Measurements from ENCODE around the gene KRTAP10-3.

DNA sequence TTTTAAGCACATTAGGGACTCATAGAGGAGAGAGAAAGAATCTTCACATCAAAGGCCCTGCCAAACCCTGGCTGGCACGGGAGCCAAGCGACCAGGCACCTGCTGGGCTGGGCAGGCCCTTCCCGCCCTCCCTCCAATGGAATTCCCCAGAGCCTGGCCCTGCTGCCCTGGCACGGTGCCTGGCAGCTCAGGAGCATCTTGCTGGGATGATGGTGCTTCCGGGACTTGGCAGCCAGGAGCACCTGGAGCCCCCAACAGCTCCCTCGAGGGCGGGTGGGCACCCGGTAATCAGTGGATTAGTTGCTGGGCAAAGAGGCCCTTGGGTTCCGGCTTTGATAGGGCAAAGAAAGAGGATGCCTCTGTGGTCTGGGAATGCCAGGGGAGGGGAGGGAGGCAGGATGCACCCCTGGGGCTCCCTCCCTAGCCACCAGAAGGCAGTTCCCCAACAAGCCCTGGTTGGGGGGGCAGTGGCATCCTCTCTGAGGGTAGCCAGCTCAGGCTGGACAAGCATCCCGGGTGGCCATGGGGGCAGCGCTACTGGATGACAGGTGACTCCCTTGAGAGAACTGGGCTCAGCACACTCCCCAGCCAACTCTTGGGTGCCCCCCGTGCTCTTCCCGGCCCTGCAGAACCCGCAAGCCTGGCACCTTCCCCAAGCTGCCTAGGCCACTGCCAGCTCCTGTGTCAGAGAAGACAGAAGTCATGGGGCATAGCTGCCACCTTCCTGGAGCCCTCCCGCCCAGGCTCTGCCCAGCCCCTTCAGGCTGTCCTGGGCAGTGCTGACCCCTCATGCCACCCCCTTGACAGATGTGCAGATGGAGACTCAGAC lies 45.0 kb downstream of the KRTAP10-3 start:
- TF ChIP-seq GATA3 (IDR thresholded peaks at IDR 0.05; ENCODE audit: low read depth, low read length) = no peak
- no peak for TF ChIP-seq GATA2 (IDR thresholded peaks at IDR 0.05; ENCODE audit: low read depth, low read length)
